ENCODE measurements around the gene CROCC2. TPM values are rescaled to one million over a fixed set of nuclear protein-coding genes. Genes with fewer than 3 reads are reported as not detected.
A peak's percentile ranks its signal among the peaks of the same experiment; 100 is the strongest.

CROCC2 gene
- total and polyA plus RNA-seq, 4 donors: 1.3 to 17.4 (median 4.4) TPM

- H3K27ac ChIP-seq (ENCODE audit: low read depth in 1 of 2, low read length in 1 of 2): peak overlapping the region in 1 of 2 donors; percentile 7
- H3K9me3 ChIP-seq (ENCODE audit: control insufficient read depth in 4 of 4, insufficient read depth in 3 of 4, low read length in 3 of 4): peaks cover 0 to 3% (median 0%) of the 10 kb centered on the region in 4 donors
- 86 to 89% methylated on average over 15 of the region's 15 CpGs for WGBS, 2 donors
Observed at GRCh38 chr2:240964704-240965295, 58.7 kb downstream of the CROCC2 start.

GRCh38 chr2:240965296-240965904, 59.3 kb downstream of the CROCC2 start:
- Histone ChIP-seq H3K36me3 (ENCODE audit: control insufficient read depth in 4 of 4, insufficient read depth in 4 of 4, low read length in 4 of 4) (no peaks in the 10 kb centered on the region), H3K27ac (ENCODE audit: low read depth in 1 of 2, low read length in 1 of 2) (peak overlapping the region in 1 of 2 donors; percentile 7), H3K9me3 (ENCODE audit: control insufficient read depth in 4 of 4, insufficient read depth in 3 of 4, low read length in 3 of 4) (peaks cover 0 to 3% (median 0%) of the 10 kb centered on the region in 4 donors), H3K27me3 (ENCODE audit: control insufficient read depth in 3 of 3, insufficient read depth in 3 of 3, low read length in 2 of 3) (no peaks in the 10 kb centered on the region), H3K9ac (ENCODE audit: insufficient read depth in 1 of 2, low read length in 2 of 2) (no peak overlapping the region), H3K4me1 (ENCODE audit: control insufficient read depth in 5 of 5, insufficient read depth in 5 of 5, low read length in 5 of 5) (peaks cover 0 to 53% (median 18%) of the 10 kb centered on the region in 5 donors), H3K4me3 (no peak overlapping the region)
- no peak for TF ChIP-seq CTCF (IDR thresholded peaks at IDR 0.05; ENCODE audit: control extremely low read depth, extremely low read depth)
- DNase-seq: peak; percentile 52 to 72 (median 55)
- 54 to 58% methylated on average over 20 to 22 of the region's 22 CpGs for WGBS, 2 donors
- ATAC-seq (ENCODE audit: insufficient read depth, low FRiP score): no peak

More at GRCh38 chr2:240964704-240965295, 58.7 kb downstream of the CROCC2 start:
- no peak for ATAC-seq (ENCODE audit: insufficient read depth, low FRiP score)
- peak in 1 of 3 donors; percentile 11 for DNase-seq
- no peak for TF ChIP-seq CTCF (IDR thresholded peaks at IDR 0.05; ENCODE audit: control extremely low read depth, extremely low read depth)
- Histone ChIP-seq H3K36me3 (ENCODE audit: control insufficient read depth in 4 of 4, insufficient read depth in 4 of 4, low read length in 4 of 4) (no peaks in the 10 kb centered on the region), H3K4me1 (ENCODE audit: control insufficient read depth in 5 of 5, insufficient read depth in 5 of 5, low read length in 5 of 5) (peaks cover 0 to 59% (median 24%) of the 10 kb centered on the region in 5 donors), H3K27me3 (ENCODE audit: control insufficient read depth in 3 of 3, insufficient read depth in 3 of 3, low read length in 2 of 3) (no peaks in the 10 kb centered on the region), H3K4me3 (no peak overlapping the region), H3K9ac (ENCODE audit: insufficient read depth in 1 of 2, low read length in 2 of 2) (no peak overlapping the region)

- TF ChIP-seq CTCF (IDR thresholded peaks at IDR 0.05; ENCODE audit: control extremely low read depth, extremely low read depth): no peak
- H3K4me3 ChIP-seq: no peak overlapping the region
- peaks cover 0 to 3% (median 0%) of the 10 kb centered on the region in 4 donors for H3K9me3 ChIP-seq (ENCODE audit: control insufficient read depth in 4 of 4, insufficient read depth in 3 of 4, low read length in 3 of 4)
- no peak overlapping the region for H3K9ac ChIP-seq (ENCODE audit: insufficient read depth in 1 of 2, low read length in 2 of 2)
- H3K36me3 ChIP-seq (ENCODE audit: control insufficient read depth in 4 of 4, insufficient read depth in 4 of 4, low read length in 4 of 4): no peaks in the 10 kb centered on the region
- no peaks in the 10 kb centered on the region for H3K27me3 ChIP-seq (ENCODE audit: control insufficient read depth in 3 of 3, insufficient read depth in 3 of 3, low read length in 2 of 3)
- WGBS, 2 donors: 75 to 77% methylated on average over 28 of the region's 28 CpGs
- no peak for DNase-seq
- peaks cover 0 to 50% (median 15%) of the 10 kb centered on the region in 5 donors for H3K4me1 ChIP-seq (ENCODE audit: control insufficient read depth in 5 of 5, insufficient read depth in 5 of 5, low read length in 5 of 5)
- ATAC-seq (ENCODE audit: insufficient read depth, low FRiP score): no peak
- peak overlapping the region in 1 of 2 donors; percentile 6 for H3K27ac ChIP-seq (ENCODE audit: low read depth in 1 of 2, low read length in 1 of 2)
Observed at GRCh38 chr2:240965905-240966456, 59.8 kb downstream of the CROCC2 start.

Data from lung (tissue), 12 donors.